ENCODE measurements around the gene PARP11.

Gene PARP11

GRCh38 chr12:3789838-3790237 is 83.4 kb downstream of the PARP11 start:
- no peak for DNase-seq (ENCODE audit: low read depth)
- no peak for TF ChIP-seq CTCF (IDR thresholded peaks at IDR 0.05; ENCODE audit: low read length, missing control alignments)
- H3K4me3 ChIP-seq (replicated peaks; ENCODE audit: low read depth, low read length), result no peak overlapping the region

- peak; percentile 88 for TF ChIP-seq CTCF (IDR thresholded peaks at IDR 0.05; ENCODE audit: low read length, missing control alignments)
- DNase-seq (ENCODE audit: low read depth), result peak; percentile 63
- no peak overlapping the region for H3K4me3 ChIP-seq (replicated peaks; ENCODE audit: low read depth, low read length)
These were observed 95.9 kb downstream of the PARP11 start for GRCh38 chr12:3777206-3777809.

- DNase-seq (ENCODE audit: low read depth), result no peak
- TF ChIP-seq CTCF (IDR thresholded peaks at IDR 0.05; ENCODE audit: low read length, missing control alignments), result no peak
- no peak overlapping the region for H3K4me3 ChIP-seq (replicated peaks; ENCODE audit: low read depth, low read length)
These were observed 97.7 kb downstream of the PARP11 start for GRCh38 chr12:3775385-3776035.

GRCh38 chr12:3772380-3772779 is 100.8 kb downstream of the PARP11 start:
- DNase-seq (ENCODE audit: low read depth), result peak; percentile 18
- TF ChIP-seq CTCF (IDR thresholded peaks at IDR 0.05; ENCODE audit: low read length, missing control alignments), result no peak
- no peak overlapping the region for H3K4me3 ChIP-seq (replicated peaks; ENCODE audit: low read depth, low read length)

- no peak for DNase-seq (ENCODE audit: low read depth)
- no peak for TF ChIP-seq CTCF (IDR thresholded peaks at IDR 0.05; ENCODE audit: low read length, missing control alignments)
- no peak overlapping the region for H3K4me3 ChIP-seq (replicated peaks; ENCODE audit: low read depth, low read length)
These were observed 101.3 kb downstream of the PARP11 start for GRCh38 chr12:3771853-3772252.

GRCh38 chr12:3770891-3771290 is 102.3 kb downstream of the PARP11 start:
- no peak overlapping the region for H3K4me3 ChIP-seq (replicated peaks; ENCODE audit: low read depth, low read length)
- DNase-seq (ENCODE audit: low read depth), result peak; percentile 80
- no peak for TF ChIP-seq CTCF (IDR thresholded peaks at IDR 0.05; ENCODE audit: low read length, missing control alignments)

Data from fibroblast of pulmonary artery (primary cell).